ENCODE data around the gene A1BG. TPM values are rescaled to one million over a fixed set of nuclear protein-coding genes. Genes with fewer than 3 reads are reported as not detected.

A1BG gene
- total and polyA plus RNA-seq, 4 donors, result 1.2 to 53.4 (median 18.6) TPM

DNA sequence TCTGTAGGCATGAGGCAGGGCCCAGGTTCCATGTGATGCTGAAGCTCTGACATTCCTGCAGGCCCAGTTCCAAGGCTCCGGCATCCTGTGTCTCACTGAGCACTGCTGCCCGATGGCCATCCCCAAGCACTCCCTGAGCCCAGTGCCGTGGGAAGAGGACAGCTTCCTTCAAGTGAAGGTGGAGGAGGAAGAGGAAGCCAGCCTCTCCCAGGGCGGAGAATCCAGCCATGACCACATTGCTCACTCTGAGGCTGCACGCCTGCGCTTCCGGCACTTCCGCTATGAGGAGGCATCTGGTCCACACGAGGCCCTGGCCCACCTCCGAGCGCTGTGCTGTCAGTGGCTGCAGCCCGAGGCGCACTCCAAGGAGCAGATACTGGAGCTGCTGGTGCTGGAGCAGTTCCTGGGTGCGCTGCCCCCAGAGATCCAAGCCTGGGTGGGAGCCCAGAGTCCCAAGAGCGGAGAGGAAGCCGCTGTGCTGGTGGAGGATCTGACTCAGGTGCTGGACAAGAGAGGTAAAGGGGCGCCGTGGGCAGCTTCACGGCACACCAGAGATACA lies 18.5 kb downstream of the A1BG start:
- WGBS, 2 donors, result 94 to 95% methylated on average over 19 of the region's 19 CpGs
- peaks cover 0 to 32% (median 19%) of the 10 kb centered on the region in 4 donors for H3K36me3 ChIP-seq (ENCODE audit: control insufficient read depth in 4 of 4, insufficient read depth in 4 of 4, low read length in 4 of 4)

DNA sequence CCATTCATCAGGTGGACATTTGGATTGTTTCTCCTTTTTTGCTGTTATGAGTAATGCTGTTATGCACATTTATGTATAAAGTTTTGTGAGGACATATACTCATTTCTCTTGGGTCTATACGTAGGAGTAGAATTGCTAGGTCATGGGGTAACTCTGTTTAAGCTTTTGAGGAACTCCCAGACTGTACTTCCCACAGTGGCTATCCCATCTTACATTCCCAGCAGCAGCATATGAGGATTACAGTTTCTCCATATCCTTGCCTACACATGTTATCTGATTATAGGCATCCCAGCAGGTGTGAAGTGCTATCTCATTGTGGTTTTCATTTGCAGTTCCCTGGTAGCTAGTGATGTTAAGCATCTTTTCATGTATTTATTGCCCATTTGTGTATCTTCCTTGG lies 20.6 kb downstream of the A1BG start:
- Histone ChIP-seq H3K4me1 (ENCODE audit: control insufficient read depth in 5 of 5, insufficient read depth in 5 of 5, low read length in 5 of 5) (peaks cover 0 to 7% (median 3%) of the 10 kb centered on the region in 5 donors), H3K27ac (ENCODE audit: low read depth in 1 of 2, low read length in 1 of 2) (no peak overlapping the region), H3K9me3 (ENCODE audit: control insufficient read depth in 4 of 4, insufficient read depth in 3 of 4, low read length in 3 of 4) (no peaks in the 10 kb centered on the region), H3K9ac (ENCODE audit: insufficient read depth in 1 of 2, low read length in 2 of 2) (no peak overlapping the region), H3K36me3 (ENCODE audit: control insufficient read depth in 4 of 4, insufficient read depth in 4 of 4, low read length in 4 of 4) (peaks cover 0 to 14% (median 5%) of the 10 kb centered on the region in 4 donors), H3K4me3 (no peak overlapping the region), H3K27me3 (ENCODE audit: control insufficient read depth in 3 of 3, insufficient read depth in 3 of 3, low read length in 2 of 3) (no peaks in the 10 kb centered on the region)
- no peak for DNase-seq
- WGBS, 2 donors, result 67 to 82% methylated on average over 1 of the region's 1 CpG
- ATAC-seq (ENCODE audit: insufficient read depth, low FRiP score), result no peak
- TF ChIP-seq, protein P1, sequence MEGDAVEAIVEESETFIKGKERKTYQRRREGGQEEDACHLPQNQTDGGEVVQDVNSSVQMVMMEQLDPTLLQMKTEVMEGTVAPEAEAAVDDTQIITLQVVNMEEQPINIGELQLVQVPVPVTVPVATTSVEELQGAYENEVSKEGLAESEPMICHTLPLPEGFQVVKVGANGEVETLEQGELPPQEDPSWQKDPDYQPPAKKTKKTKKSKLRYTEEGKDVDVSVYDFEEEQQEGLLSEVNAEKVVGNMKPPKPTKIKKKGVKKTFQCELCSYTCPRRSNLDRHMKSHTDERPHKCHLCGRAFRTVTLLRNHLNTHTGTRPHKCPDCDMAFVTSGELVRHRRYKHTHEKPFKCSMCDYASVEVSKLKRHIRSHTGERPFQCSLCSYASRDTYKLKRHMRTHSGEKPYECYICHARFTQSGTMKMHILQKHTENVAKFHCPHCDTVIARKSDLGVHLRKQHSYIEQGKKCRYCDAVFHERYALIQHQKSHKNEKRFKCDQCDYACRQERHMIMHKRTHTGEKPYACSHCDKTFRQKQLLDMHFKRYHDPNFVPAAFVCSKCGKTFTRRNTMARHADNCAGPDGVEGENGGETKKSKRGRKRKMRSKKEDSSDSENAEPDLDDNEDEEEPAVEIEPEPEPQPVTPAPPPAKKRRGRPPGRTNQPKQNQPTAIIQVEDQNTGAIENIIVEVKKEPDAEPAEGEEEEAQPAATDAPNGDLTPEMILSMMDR (IDR thresholded peaks at IDR 0.05; ENCODE audit: control extremely low read depth, extremely low read depth), result no peak

More for the DNA sequence above, 18.5 kb downstream of the A1BG start:
- Histone ChIP-seq H3K9ac (ENCODE audit: insufficient read depth in 1 of 2, low read length in 2 of 2) (no peak overlapping the region), H3K4me1 (ENCODE audit: control insufficient read depth in 5 of 5, insufficient read depth in 5 of 5, low read length in 5 of 5) (no peaks in the 10 kb centered on the region), H3K27ac (ENCODE audit: low read depth in 1 of 2, low read length in 1 of 2) (no peak overlapping the region), H3K4me3 (no peak overlapping the region), H3K27me3 (ENCODE audit: control insufficient read depth in 3 of 3, insufficient read depth in 3 of 3, low read length in 2 of 3) (no peaks in the 10 kb centered on the region), H3K9me3 (ENCODE audit: control insufficient read depth in 4 of 4, insufficient read depth in 3 of 4, low read length in 3 of 4) (peaks cover 0 to 10% (median 0%) of the 10 kb centered on the region in 4 donors)
- no peak for ATAC-seq (ENCODE audit: insufficient read depth, low FRiP score)
- no peak for DNase-seq
- TF ChIP-seq, protein P1 (IDR thresholded peaks at IDR 0.05; ENCODE audit: control extremely low read depth, extremely low read depth), result no peak

DNA sequence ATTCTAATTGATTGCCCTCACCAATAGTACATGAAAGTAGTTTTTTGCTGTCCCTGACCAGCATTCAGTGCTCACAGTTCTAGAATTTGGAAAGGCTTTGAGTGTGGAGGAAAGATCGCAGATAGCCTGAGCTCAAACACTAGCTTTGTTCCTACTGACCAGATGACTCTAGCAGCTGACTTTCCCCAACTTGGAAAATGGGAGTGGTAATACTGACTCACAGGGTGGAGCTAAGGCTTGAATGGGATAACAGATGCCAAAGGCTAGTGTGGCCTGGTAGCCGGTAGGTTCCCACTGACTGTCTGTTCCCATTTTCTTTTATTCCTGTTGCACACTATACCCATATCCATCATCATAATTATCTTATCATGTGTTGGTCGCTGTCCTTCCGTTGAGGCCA lies 22.8 kb downstream of the A1BG start:
- TF ChIP-seq, protein P1 (IDR thresholded peaks at IDR 0.05; ENCODE audit: control extremely low read depth, extremely low read depth), result no peak
- no peaks in the 10 kb centered on the region for H3K27me3 ChIP-seq (ENCODE audit: control insufficient read depth in 3 of 3, insufficient read depth in 3 of 3, low read length in 2 of 3)
- H3K9ac ChIP-seq (ENCODE audit: insufficient read depth in 1 of 2, low read length in 2 of 2), result no peak overlapping the region
- no peak overlapping the region for H3K27ac ChIP-seq (ENCODE audit: low read depth in 1 of 2, low read length in 1 of 2)
- ATAC-seq (ENCODE audit: insufficient read depth, low FRiP score) (no peak), DNase-seq (no peak)
- H3K4me3 ChIP-seq, result no peak overlapping the region
- no peaks in the 10 kb centered on the region for H3K9me3 ChIP-seq (ENCODE audit: control insufficient read depth in 4 of 4, insufficient read depth in 3 of 4, low read length in 3 of 4)
- peaks cover 0 to 3% (median 1%) of the 10 kb centered on the region in 4 donors for H3K36me3 ChIP-seq (ENCODE audit: control insufficient read depth in 4 of 4, insufficient read depth in 4 of 4, low read length in 4 of 4)
- H3K4me1 ChIP-seq (ENCODE audit: control insufficient read depth in 5 of 5, insufficient read depth in 5 of 5, low read length in 5 of 5), result peaks cover 7 to 13% (median 9%) of the 10 kb centered on the region in 5 donors
- WGBS, 2 donors, result 92 to 95% methylated on average over 4 of the region's 4 CpGs

- DNase-seq (no peak), ATAC-seq (ENCODE audit: insufficient read depth, low FRiP score) (no peak)
- Histone ChIP-seq H3K4me3 (no peak overlapping the region), H3K9me3 (ENCODE audit: control insufficient read depth in 4 of 4, insufficient read depth in 3 of 4, low read length in 3 of 4) (no peaks in the 10 kb centered on the region), H3K36me3 (ENCODE audit: control insufficient read depth in 4 of 4, insufficient read depth in 4 of 4, low read length in 4 of 4) (peaks cover 0 to 3% (median 0%) of the 10 kb centered on the region in 4 donors), H3K9ac (ENCODE audit: insufficient read depth in 1 of 2, low read length in 2 of 2) (no peak overlapping the region), H3K27ac (ENCODE audit: low read depth in 1 of 2, low read length in 1 of 2) (no peak overlapping the region), H3K27me3 (ENCODE audit: control insufficient read depth in 3 of 3, insufficient read depth in 3 of 3, low read length in 2 of 3) (no peaks in the 10 kb centered on the region), H3K4me1 (ENCODE audit: control insufficient read depth in 5 of 5, insufficient read depth in 5 of 5, low read length in 5 of 5) (peaks cover 7 to 15% (median 9%) of the 10 kb centered on the region in 5 donors)
- TF ChIP-seq, protein P1 (IDR thresholded peaks at IDR 0.05; ENCODE audit: control extremely low read depth, extremely low read depth), result no peak
- WGBS, 2 donors, result 66 to 67% methylated on average over 10 of the region's 10 CpGs
These were observed 24.3 kb downstream of the A1BG start for GRCh38 chr19:58328999-58329398.
